ENCODE measurements around the gene FAM111A.
"Not testable (repeated sequence)": the region's sequence is repeated elsewhere in the genome, so short reads cannot be mapped to it uniquely, and the experiment has no call there.

GRCh38 chr11:59136551-59136950 lies 6.1 kb upstream of the FAM111A start:
- TF ChIP-seq NRF1 (conservative IDR thresholded peaks at IDR 0.05; ENCODE audit: low read depth, low read length); ATF3 (IDR thresholded peaks at IDR 0.05; ENCODE audit: borderline replicate concordance, extremely low read depth, low read depth, low read length); TARDBP (IDR thresholded peaks at IDR 0.05; ENCODE audit: borderline replicate concordance); JUND (IDR thresholded peaks at IDR 0.05; ENCODE audit: low read depth, low read length); TAF1 (IDR thresholded peaks at IDR 0.05; ENCODE audit: borderline replicate concordance, low read depth, low read length); EZH2 (IDR thresholded peaks at IDR 0.05; ENCODE audit: borderline replicate concordance, control insufficient read depth, low read depth, low read length): not testable (repeated sequence)
- TF ChIP-seq, protein P1, sequence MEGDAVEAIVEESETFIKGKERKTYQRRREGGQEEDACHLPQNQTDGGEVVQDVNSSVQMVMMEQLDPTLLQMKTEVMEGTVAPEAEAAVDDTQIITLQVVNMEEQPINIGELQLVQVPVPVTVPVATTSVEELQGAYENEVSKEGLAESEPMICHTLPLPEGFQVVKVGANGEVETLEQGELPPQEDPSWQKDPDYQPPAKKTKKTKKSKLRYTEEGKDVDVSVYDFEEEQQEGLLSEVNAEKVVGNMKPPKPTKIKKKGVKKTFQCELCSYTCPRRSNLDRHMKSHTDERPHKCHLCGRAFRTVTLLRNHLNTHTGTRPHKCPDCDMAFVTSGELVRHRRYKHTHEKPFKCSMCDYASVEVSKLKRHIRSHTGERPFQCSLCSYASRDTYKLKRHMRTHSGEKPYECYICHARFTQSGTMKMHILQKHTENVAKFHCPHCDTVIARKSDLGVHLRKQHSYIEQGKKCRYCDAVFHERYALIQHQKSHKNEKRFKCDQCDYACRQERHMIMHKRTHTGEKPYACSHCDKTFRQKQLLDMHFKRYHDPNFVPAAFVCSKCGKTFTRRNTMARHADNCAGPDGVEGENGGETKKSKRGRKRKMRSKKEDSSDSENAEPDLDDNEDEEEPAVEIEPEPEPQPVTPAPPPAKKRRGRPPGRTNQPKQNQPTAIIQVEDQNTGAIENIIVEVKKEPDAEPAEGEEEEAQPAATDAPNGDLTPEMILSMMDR (IDR thresholded peaks at IDR 0.05 in 2 of 3, conservative IDR thresholded peaks at IDR 0.05 in 1 of 3; ENCODE audit: control insufficient read depth in 2 of 3, extremely low read depth in 1 of 3, insufficient read depth in 1 of 3, low read depth in 3 of 3, low read length in 3 of 3), result not testable (repeated sequence)

Data from GM12878 (cell line).